ENCODE measurements around the gene RAB40C.

The RAB40C gene

GRCh38 chr16:615122-615521, 25.3 kb downstream of the RAB40C start (continued):
- TF ChIP-seq CREB5 (CRISPR knock-in tag; IDR thresholded peaks at IDR 0.05; ENCODE audit: low read depth) (no peak), PPARA (CRISPR knock-in tag; IDR thresholded peaks at IDR 0.05; ENCODE audit: borderline replicate concordance) (no peak), BACH2 (CRISPR knock-in tag; IDR thresholded peaks at IDR 0.05; ENCODE audit: borderline replicate concordance) (no peak), ZNF8 (CRISPR knock-in tag; IDR thresholded peaks at IDR 0.05) (no peak), ZFP3 (CRISPR knock-in tag; IDR thresholded peaks at IDR 0.05) (no peak)

DNA sequence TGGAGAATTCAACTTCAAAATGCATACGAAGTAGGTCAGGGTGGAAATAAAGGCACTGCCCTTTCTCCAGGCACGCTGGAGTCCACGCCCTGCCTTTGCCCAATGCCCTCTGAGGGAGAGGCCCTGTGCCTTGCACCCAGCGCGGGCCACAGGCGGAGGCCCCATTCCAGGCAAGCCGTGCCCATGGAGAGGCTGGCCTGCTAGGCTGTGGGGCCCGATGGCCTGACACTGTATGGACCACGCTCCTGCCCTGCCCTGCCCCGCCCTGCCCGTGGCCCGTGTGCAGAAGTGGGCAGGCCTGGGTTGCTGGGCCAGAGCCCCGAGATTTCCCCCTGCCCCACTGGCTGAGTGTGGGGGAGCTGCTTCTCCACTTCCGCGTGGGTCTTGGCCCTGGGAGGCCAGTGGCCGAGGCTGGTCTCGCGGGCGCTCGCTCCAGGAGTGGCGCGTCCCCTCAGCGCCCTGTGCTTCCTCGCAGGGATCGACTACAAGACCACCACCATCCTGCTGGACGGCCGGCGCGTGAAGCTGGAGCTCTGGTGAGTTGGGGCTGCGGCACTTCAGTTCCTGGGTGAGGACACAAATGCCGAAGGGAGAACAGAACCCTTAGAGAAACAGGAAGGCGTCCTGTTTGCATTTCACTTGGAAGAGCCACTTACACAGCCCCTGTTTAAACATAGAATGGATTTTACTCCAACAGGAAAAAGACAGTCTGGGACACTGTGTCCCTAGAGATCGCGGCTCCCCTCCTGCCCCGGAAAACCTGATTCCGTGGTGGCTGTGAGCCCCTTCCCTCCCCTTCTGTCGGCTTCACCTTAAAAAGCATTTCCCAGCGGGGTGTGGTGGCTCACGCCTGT, 27.1 kb downstream of the RAB40C start:
- no peak for TF ChIP-seq BACH2 (CRISPR knock-in tag; IDR thresholded peaks at IDR 0.05; ENCODE audit: borderline replicate concordance)
- no peak for TF ChIP-seq ZFP30 (CRISPR knock-in tag; IDR thresholded peaks at IDR 0.05)
- TF ChIP-seq PATZ1 (CRISPR knock-in tag; IDR thresholded peaks at IDR 0.05; ENCODE audit: borderline replicate concordance) = no peak
- TF ChIP-seq TSHZ2 (CRISPR knock-in tag; IDR thresholded peaks at IDR 0.05) = no peak
- TF ChIP-seq ZC3H10 (CRISPR knock-in tag; IDR thresholded peaks at IDR 0.05) = no peak
- no peak for TF ChIP-seq PPARA (CRISPR knock-in tag; IDR thresholded peaks at IDR 0.05; ENCODE audit: borderline replicate concordance)
- no peak for TF ChIP-seq ZNF565 (CRISPR knock-in tag; conservative IDR thresholded peaks at IDR 0.05; ENCODE audit: low read depth)
- no peak for TF ChIP-seq ZNF70 (CRISPR knock-in tag; IDR thresholded peaks at IDR 0.05)
- TF ChIP-seq GLIS3 (CRISPR knock-in tag; IDR thresholded peaks at IDR 0.05) = no peak
- TF ChIP-seq OSR1 (CRISPR knock-in tag; IDR thresholded peaks at IDR 0.05) = no peak
- no peak for TF ChIP-seq CSDC2 (CRISPR knock-in tag; IDR thresholded peaks at IDR 0.05)
- TF ChIP-seq, protein P1, sequence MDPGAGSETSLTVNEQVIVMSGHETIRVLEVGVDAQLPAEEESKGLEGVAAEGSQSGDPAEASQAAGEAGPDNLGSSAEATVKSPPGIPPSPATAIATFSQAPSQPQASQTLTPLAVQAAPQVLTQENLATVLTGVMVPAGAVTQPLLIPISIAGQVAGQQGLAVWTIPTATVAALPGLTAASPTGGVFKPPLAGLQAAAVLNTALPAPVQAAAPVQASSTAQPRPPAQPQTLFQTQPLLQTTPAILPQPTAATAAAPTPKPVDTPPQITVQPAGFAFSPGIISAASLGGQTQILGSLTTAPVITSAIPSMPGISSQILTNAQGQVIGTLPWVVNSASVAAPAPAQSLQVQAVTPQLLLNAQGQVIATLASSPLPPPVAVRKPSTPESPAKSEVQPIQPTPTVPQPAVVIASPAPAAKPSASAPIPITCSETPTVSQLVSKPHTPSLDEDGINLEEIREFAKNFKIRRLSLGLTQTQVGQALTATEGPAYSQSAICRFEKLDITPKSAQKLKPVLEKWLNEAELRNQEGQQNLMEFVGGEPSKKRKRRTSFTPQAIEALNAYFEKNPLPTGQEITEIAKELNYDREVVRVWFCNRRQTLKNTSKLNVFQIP (CRISPR knock-in tag; IDR thresholded peaks at IDR 0.05; ENCODE audit: borderline replicate concordance, low read depth) = no peak
- no peak for TF ChIP-seq ZFP3 (CRISPR knock-in tag; IDR thresholded peaks at IDR 0.05)
- TF ChIP-seq ZNF8 (CRISPR knock-in tag; IDR thresholded peaks at IDR 0.05) = no peak
- no peak for TF ChIP-seq RARB (CRISPR knock-in tag; IDR thresholded peaks at IDR 0.05)
- TF ChIP-seq ESRRG (CRISPR knock-in tag; IDR thresholded peaks at IDR 0.05) = no peak
- no peak for TF ChIP-seq ISL1 (CRISPR knock-in tag; IDR thresholded peaks at IDR 0.05)
- no peak; the same call in 2 of the 3 replicates for ATAC-seq

DNA sequence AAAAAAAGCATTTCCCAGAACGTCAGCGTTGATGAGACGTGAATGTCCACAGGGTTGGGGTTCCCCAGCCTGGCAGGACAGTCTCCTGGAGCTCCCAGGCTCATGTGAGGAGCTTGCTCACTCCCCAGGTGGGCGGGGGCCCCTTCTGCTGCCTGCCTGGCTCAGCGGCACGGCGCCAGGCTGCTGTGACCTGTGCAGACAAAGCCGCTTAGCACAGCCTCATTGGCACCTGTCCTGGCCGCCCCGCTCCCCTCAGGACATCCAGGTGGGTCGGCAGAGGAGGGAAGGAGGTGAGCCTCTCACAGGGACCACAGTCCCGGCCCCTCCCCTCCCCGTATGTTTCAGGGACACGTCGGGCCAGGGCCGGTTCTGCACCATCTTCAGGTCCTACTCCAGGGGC, 28.0 kb downstream of the RAB40C start:
- no peak for ATAC-seq
- TF ChIP-seq ARNTL (CRISPR knock-in tag; IDR thresholded peaks at IDR 0.05; ENCODE audit: borderline replicate concordance, low read depth) = no peak
- no peak for TF ChIP-seq RARB (CRISPR knock-in tag; IDR thresholded peaks at IDR 0.05)
- TF ChIP-seq OSR1 (CRISPR knock-in tag; IDR thresholded peaks at IDR 0.05) = no peak
- TF ChIP-seq TCF4 (CRISPR knock-in tag; IDR thresholded peaks at IDR 0.05; ENCODE audit: borderline replicate concordance) = no peak
- no peak for TF ChIP-seq ZNF8 (CRISPR knock-in tag; IDR thresholded peaks at IDR 0.05)
- TF ChIP-seq ZFP30 (CRISPR knock-in tag; IDR thresholded peaks at IDR 0.05) = no peak
- no peak for TF ChIP-seq PPARA (CRISPR knock-in tag; IDR thresholded peaks at IDR 0.05; ENCODE audit: borderline replicate concordance)
- no peak for TF ChIP-seq ZNF70 (CRISPR knock-in tag; IDR thresholded peaks at IDR 0.05)
- TF ChIP-seq PATZ1 (CRISPR knock-in tag; IDR thresholded peaks at IDR 0.05; ENCODE audit: borderline replicate concordance) = no peak
- TF ChIP-seq CSDC2 (CRISPR knock-in tag; IDR thresholded peaks at IDR 0.05) = no peak
- no peak for TF ChIP-seq BACH2 (CRISPR knock-in tag; IDR thresholded peaks at IDR 0.05; ENCODE audit: borderline replicate concordance)
- TF ChIP-seq CSRNP3 (CRISPR knock-in tag; IDR thresholded peaks at IDR 0.05) = no peak
- TF ChIP-seq CREB5 (CRISPR knock-in tag; IDR thresholded peaks at IDR 0.05; ENCODE audit: low read depth) = no peak
